ENCODE results near the gene THOC6.

- no peak for TF ChIP-seq CTCF (IDR thresholded peaks at IDR 0.05)
- no peak for TF ChIP-seq EP300 (IDR thresholded peaks at IDR 0.05; ENCODE audit: low read depth)
- no peak for TF ChIP-seq POLR2AphosphoS5 (IDR thresholded peaks at IDR 0.05)
- no peak for TF ChIP-seq POLR2A (IDR thresholded peaks at IDR 0.05)
These were observed 6.7 kb downstream of the THOC6 start for GRCh38 chr16:3030222-3031212.

Data from transverse colon (tissue), 4 donors.